Measurements from ENCODE around the gene PRKN.

- TF ChIP-seq CTCF (IDR thresholded peaks at IDR 0.05) (no peak), POLR2A (IDR thresholded peaks at IDR 0.05) (no peak)
These were observed 433.5 kb downstream of the PRKN start for GRCh38 chr6:162294029-162294428.
